Measurements from ENCODE around the gene PCOLCE2.

The PCOLCE2 gene

GRCh38 chr3:142907996-142908395 is 19.1 kb upstream of the PCOLCE2 start:
- TF ChIP-seq, protein P1, sequence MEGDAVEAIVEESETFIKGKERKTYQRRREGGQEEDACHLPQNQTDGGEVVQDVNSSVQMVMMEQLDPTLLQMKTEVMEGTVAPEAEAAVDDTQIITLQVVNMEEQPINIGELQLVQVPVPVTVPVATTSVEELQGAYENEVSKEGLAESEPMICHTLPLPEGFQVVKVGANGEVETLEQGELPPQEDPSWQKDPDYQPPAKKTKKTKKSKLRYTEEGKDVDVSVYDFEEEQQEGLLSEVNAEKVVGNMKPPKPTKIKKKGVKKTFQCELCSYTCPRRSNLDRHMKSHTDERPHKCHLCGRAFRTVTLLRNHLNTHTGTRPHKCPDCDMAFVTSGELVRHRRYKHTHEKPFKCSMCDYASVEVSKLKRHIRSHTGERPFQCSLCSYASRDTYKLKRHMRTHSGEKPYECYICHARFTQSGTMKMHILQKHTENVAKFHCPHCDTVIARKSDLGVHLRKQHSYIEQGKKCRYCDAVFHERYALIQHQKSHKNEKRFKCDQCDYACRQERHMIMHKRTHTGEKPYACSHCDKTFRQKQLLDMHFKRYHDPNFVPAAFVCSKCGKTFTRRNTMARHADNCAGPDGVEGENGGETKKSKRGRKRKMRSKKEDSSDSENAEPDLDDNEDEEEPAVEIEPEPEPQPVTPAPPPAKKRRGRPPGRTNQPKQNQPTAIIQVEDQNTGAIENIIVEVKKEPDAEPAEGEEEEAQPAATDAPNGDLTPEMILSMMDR (IDR thresholded peaks at IDR 0.05; ENCODE audit: borderline replicate concordance, control extremely low read depth, extremely low read depth, insufficient read depth, missing control alignments): no peak
- no peak for DNase-seq (ENCODE audit: low spot score)
- in situ Hi-C loops (cut with MboI; ENCODE audit: low sequenced_read_pairs, unreplicated experiment): no loop called here

- TF ChIP-seq, protein P1 (IDR thresholded peaks at IDR 0.05; ENCODE audit: borderline replicate concordance, control extremely low read depth, extremely low read depth, insufficient read depth, missing control alignments): no peak
- peak; percentile 40 for DNase-seq (ENCODE audit: low spot score)
- in situ Hi-C loops (cut with MboI; ENCODE audit: low sequenced_read_pairs, unreplicated experiment): no loop called here
Observed at GRCh38 chr3:142904639-142905436, 16.0 kb upstream of the PCOLCE2 start.

GRCh38 chr3:142902356-142902755 is 13.5 kb upstream of the PCOLCE2 start:
- TF ChIP-seq, protein P1 (IDR thresholded peaks at IDR 0.05; ENCODE audit: borderline replicate concordance, control extremely low read depth, extremely low read depth, insufficient read depth, missing control alignments): no peak
- no peak for DNase-seq (ENCODE audit: low spot score)
- in situ Hi-C loops (cut with MboI; ENCODE audit: low sequenced_read_pairs, unreplicated experiment): no loop called here

DNA sequence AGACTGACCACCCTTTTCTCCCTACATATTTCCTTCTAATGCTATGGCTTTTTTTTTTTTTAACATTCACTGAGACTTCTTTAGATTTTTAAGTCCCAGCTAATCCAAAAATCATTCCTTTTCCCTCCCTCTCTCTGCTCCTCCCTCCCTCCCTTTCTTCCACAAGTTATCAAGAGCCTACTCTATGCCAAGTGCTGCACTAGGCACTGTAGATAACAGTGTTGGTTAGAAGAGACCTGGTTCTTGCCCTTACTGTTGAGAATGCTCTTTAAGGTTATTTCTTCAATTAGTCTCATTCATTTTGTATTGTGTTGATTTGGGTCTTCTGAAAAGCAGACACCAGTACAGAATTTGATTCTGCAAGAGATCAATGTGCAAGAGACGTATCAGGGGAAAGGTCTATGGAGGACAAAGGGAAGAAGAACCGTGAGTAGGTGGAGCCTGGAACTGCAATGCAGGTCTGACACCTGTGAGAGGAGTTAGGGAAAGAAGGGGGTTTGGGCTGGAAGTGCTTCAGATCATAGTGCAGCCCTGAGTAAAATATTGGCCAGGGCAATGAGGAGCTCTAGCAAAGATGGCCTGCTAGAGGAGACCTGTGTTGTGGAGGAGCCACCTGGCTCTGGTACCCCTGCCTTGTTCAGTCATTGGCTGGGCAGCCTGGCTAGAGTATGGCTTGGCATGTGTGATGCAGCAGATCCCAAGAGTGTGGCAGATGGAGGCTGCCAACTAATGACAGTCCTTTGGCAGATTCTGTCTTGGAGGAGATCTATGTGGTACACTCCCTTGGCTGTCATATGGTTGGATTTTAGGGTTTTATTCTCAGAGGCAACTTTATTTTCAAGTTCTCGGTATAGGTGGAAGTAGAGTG is 9.7 kb upstream of the PCOLCE2 start:
- TF ChIP-seq, protein P1 (IDR thresholded peaks at IDR 0.05; ENCODE audit: borderline replicate concordance, control extremely low read depth, extremely low read depth, insufficient read depth, missing control alignments): no peak
- in situ Hi-C loops (cut with MboI; ENCODE audit: low sequenced_read_pairs, unreplicated experiment): no loop called here
- no peak for DNase-seq (ENCODE audit: low spot score)

DNA sequence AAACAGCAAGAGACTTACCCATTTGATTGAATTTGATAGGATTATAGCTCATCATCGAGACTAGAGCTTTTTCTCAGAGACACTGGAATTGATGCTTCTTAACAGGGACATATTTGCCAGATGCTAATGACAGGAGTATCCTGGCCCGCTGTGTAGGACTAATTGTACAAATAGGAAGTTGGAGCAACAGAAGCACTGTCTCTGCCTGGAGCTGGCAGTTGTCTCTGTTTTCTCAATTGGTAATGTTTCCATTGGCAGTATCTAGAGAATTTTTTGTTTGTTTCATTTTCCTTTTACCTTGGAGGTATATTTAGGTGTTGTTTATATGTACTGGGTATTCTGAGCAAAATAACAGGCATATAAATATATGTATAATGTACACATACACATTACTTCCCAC is 8.9 kb upstream of the PCOLCE2 start:
- no peak for DNase-seq (ENCODE audit: low spot score)
- TF ChIP-seq, protein P1 (IDR thresholded peaks at IDR 0.05; ENCODE audit: borderline replicate concordance, control extremely low read depth, extremely low read depth, insufficient read depth, missing control alignments): no peak
- in situ Hi-C loops (cut with MboI; ENCODE audit: low sequenced_read_pairs, unreplicated experiment): no loop called here

DNA sequence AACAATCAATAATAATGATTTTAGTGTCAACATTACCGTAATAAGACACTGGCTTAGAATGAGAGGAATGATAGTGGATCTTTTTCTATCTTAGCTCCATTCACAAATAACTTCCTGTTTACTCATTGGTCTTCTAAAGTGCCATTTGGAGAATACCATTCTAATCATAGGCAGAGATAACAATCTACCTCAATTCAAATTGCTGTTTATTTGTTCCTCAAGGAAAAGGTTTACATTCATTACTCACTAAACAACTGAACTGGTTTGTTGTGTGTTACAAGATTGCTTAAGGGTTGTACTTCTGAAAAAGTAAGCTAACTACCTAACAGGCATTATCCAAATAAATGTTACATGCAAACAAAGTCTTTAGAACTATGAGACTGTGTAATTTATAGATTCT is 8.1 kb upstream of the PCOLCE2 start:
- DNase-seq (ENCODE audit: low spot score): no peak
- TF ChIP-seq, protein P1 (IDR thresholded peaks at IDR 0.05; ENCODE audit: borderline replicate concordance, control extremely low read depth, extremely low read depth, insufficient read depth, missing control alignments): no peak
- in situ Hi-C loops (cut with MboI; ENCODE audit: low sequenced_read_pairs, unreplicated experiment): no loop called here
